ENCODE measurements around the gene KATNBL1. TPM values are rescaled to one million over a fixed set of nuclear protein-coding genes. Genes with fewer than 3 reads are reported as not detected.

The KATNBL1 gene
- total and polyA plus RNA-seq, 4 donors = 6.4 to 26.2 (median 22.0) TPM

- peaks cover 2 to 50% (median 22%) of the 10 kb centered on the region in 4 donors for H3K36me3 ChIP-seq (ENCODE audit: control insufficient read depth in 4 of 4, insufficient read depth in 3 of 4, low read depth in 1 of 4, low read length in 3 of 4)
- no peaks in the 10 kb centered on the region for H3K4me1 ChIP-seq (ENCODE audit: control insufficient read depth in 4 of 4, insufficient read depth in 4 of 4, low read length in 3 of 4)
- no peak for TF ChIP-seq JUND (IDR thresholded peaks at IDR 0.05)
- TF ChIP-seq FOXA1 (IDR thresholded peaks at IDR 0.05) = no peak
- TF ChIP-seq SP1 (IDR thresholded peaks at IDR 0.05) = no peak
- no peak for TF ChIP-seq EGR1 (IDR thresholded peaks at IDR 0.05; ENCODE audit: low read depth in 2 of 2)
- no peak for TF ChIP-seq RAD21 (IDR thresholded peaks at IDR 0.05)
- TF ChIP-seq HNF4G (IDR thresholded peaks at IDR 0.05) = no peak
- no peak for TF ChIP-seq ATF3 (IDR thresholded peaks at IDR 0.05)
- TF ChIP-seq NR2F2 (IDR thresholded peaks at IDR 0.05) = no peak
- TF ChIP-seq RXRA (IDR thresholded peaks at IDR 0.05) = no peak
- TF ChIP-seq TAF1 (conservative IDR thresholded peaks at IDR 0.05) = no peak
- no peak for TF ChIP-seq FOXA2 (IDR thresholded peaks at IDR 0.05)
- TF ChIP-seq HNF4A (conservative IDR thresholded peaks at IDR 0.05) = no peak
- no peak for TF ChIP-seq MAX (IDR thresholded peaks at IDR 0.05)
- no peak for TF ChIP-seq ZBTB33 (IDR thresholded peaks at IDR 0.05)
- H3K9ac ChIP-seq (ENCODE audit: low read depth in 1 of 2, low read length in 2 of 2) = no peak overlapping the region
- H3K9me3 ChIP-seq (ENCODE audit: control insufficient read depth in 4 of 4, low read length in 3 of 4) = no peaks in the 10 kb centered on the region
- no peak overlapping the region for H3K27ac ChIP-seq (ENCODE audit: low read depth in 1 of 2, low read length in 2 of 2)
- DNase-seq (ENCODE audit: low spot score) = no peak
- WGBS = 85% methylated on average over 9 of the region's 9 CpGs
- no peaks in the 10 kb centered on the region for H3K27me3 ChIP-seq (ENCODE audit: control insufficient read depth in 4 of 4, insufficient read depth in 4 of 4, low read length in 3 of 4)
- H3K4me3 ChIP-seq (ENCODE audit: low read depth in 1 of 3, low read length in 3 of 3) = no peak overlapping the region
Measured at GRCh38 chr15:34246276-34246976, 36.5 kb upstream of the KATNBL1 start.

- no peaks in the 10 kb centered on the region for H3K27me3 ChIP-seq (ENCODE audit: control insufficient read depth in 4 of 4, insufficient read depth in 4 of 4, low read length in 3 of 4)
- no peak for TF ChIP-seq EGR1 (IDR thresholded peaks at IDR 0.05; ENCODE audit: low read depth in 2 of 2)
- TF ChIP-seq ZBTB33 (IDR thresholded peaks at IDR 0.05) = no peak
- TF ChIP-seq RAD21 (IDR thresholded peaks at IDR 0.05) = no peak
- TF ChIP-seq RXRA (IDR thresholded peaks at IDR 0.05) = no peak
- no peak for TF ChIP-seq FOXA1 (IDR thresholded peaks at IDR 0.05)
- no peak for TF ChIP-seq REST (IDR thresholded peaks at IDR 0.05)
- no peak for TF ChIP-seq YY1 (IDR thresholded peaks at IDR 0.05)
- TF ChIP-seq ATF3 (IDR thresholded peaks at IDR 0.05) = no peak
- no peak for TF ChIP-seq MAX (IDR thresholded peaks at IDR 0.05)
- no peak for TF ChIP-seq FOXA2 (IDR thresholded peaks at IDR 0.05)
- no peak for TF ChIP-seq HNF4G (IDR thresholded peaks at IDR 0.05)
- no peak for TF ChIP-seq TAF1 (conservative IDR thresholded peaks at IDR 0.05)
- H3K27ac ChIP-seq (ENCODE audit: low read depth in 1 of 2, low read length in 2 of 2) = no peak overlapping the region
- H3K36me3 ChIP-seq (ENCODE audit: control insufficient read depth in 4 of 4, insufficient read depth in 3 of 4, low read depth in 1 of 4, low read length in 3 of 4) = peaks cover 2 to 48% (median 18%) of the 10 kb centered on the region in 4 donors
- H3K9ac ChIP-seq (ENCODE audit: low read depth in 1 of 2, low read length in 2 of 2) = peak overlapping the region in 1 of 2 donors; percentile 13
- DNase-seq (ENCODE audit: low spot score) = no peak
- no peaks in the 10 kb centered on the region for H3K9me3 ChIP-seq (ENCODE audit: control insufficient read depth in 4 of 4, low read length in 3 of 4)
- 85% methylated on average over 3 of the region's 3 CpGs for WGBS
- no peak overlapping the region for H3K4me3 ChIP-seq (ENCODE audit: low read depth in 1 of 3, low read length in 3 of 3)
- no peaks in the 10 kb centered on the region for H3K4me1 ChIP-seq (ENCODE audit: control insufficient read depth in 4 of 4, insufficient read depth in 4 of 4, low read length in 3 of 4)
Measured at GRCh38 chr15:34243226-34243625, 33.3 kb upstream of the KATNBL1 start.
